HepG2 (cell line): ENCODE measurements around the gene EZH1. TPM values are rescaled to one million over a fixed set of nuclear protein-coding genes. Genes with fewer than 3 reads are reported as not detected.
A peak's percentile ranks its signal among the peaks of the same experiment; 100 is the strongest.

ENCODE experiments used
- BCL6 ChIP-seq: IDR thresholded peaks from 2 replicates; pipeline ENCODE4 v1.6.1; 2016; ENCODE audit warnings: missing genetic modification reagents, missing compliant biosample characterization
- E2F5 ChIP-seq: sonication (generic); formaldehyde crosslinking; conservative IDR thresholded peaks from 2 replicates; pipeline ENCODE4 v1.4.0; 2020; ENCODE audit warnings: missing genetic modification reagents
- GATAD2A ChIP-seq: IDR thresholded peaks from 2 replicates; pipeline ENCODE4 v1.6.1; 2016
- HDAC6 ChIP-seq: fragments of 200-600 bp; sonication (generic); IDR thresholded peaks from 2 replicates; pipeline ENCODE4 v1.7.0; 2017; ENCODE audit warnings: mild to moderate bottlenecking, antibody characterized with exemption, low read length, low read depth
- HMGA1 ChIP-seq: sonication (generic); formaldehyde crosslinking; conservative IDR thresholded peaks from 2 replicates; pipeline ENCODE4 v1.4.0; 2020; ENCODE audit warnings: missing genetic modification reagents
- HNF4G ChIP-seq, 2 experiments: sonication (generic) in 1 of 2; formaldehyde crosslinking in 1 of 2; IDR thresholded peaks; 2 replicates each; pipeline versions ENCODE4 v1.4.0 to v1.6.1; 2011 to 2020; ENCODE audit warnings: borderline replicate concordance in 2 of 2, low read depth in 2 of 2, mild to moderate bottlenecking in 2 of 2, low read length in 1 of 2, missing genetic modification reagents in 1 of 2, moderate library complexity in 1 of 2
- IRF1 ChIP-seq: sonication (generic); formaldehyde crosslinking; IDR thresholded peaks from 2 replicates; pipeline ENCODE4 v1.4.0; 2020; ENCODE audit warnings: low read depth, mild to moderate bottlenecking, missing genetic modification reagents
- MIER3 ChIP-seq: IDR thresholded peaks from 2 replicates; pipeline ENCODE4 v1.6.1; 2016; ENCODE audit warnings: missing compliant biosample characterization, borderline replicate concordance
- MTF2 ChIP-seq: sonication (generic); formaldehyde crosslinking; IDR thresholded peaks from 2 replicates; pipeline ENCODE4 v1.5.0; 2020; ENCODE audit warnings: missing genetic modification reagents, borderline replicate concordance
- PTBP1 ChIP-seq: fragments of 200-400 bp; formaldehyde crosslinking; IDR thresholded peaks from 2 replicates; pipeline ENCODE4 v1.6.1; 2018; ENCODE audit warnings: low read length, low read depth; ENCODE audit not compliant: poor library complexity, severe bottlenecking
- SATB2 ChIP-seq: sonication (generic); formaldehyde crosslinking; IDR thresholded peaks from 2 replicates; pipeline ENCODE4 v1.5.0; 2020; ENCODE audit warnings: missing genetic modification reagents
- SOX5 ChIP-seq: IDR thresholded peaks from 2 replicates; pipeline ENCODE4 v1.6.1; 2016; ENCODE audit warnings: borderline replicate concordance
- UBTF ChIP-seq: sonication (generic); formaldehyde crosslinking; IDR thresholded peaks from 2 replicates; pipeline ENCODE4 v1.4.0; 2020; ENCODE audit warnings: mild to moderate bottlenecking, missing genetic modification reagents
- ZBTB43 ChIP-seq: sonication (generic); formaldehyde crosslinking; conservative IDR thresholded peaks from 2 replicates; pipeline ENCODE4 v1.4.0; 2020; ENCODE audit warnings: missing genetic modification reagents
- ZGPAT ChIP-seq: IDR thresholded peaks from 2 replicates; pipeline ENCODE4 v1.6.1; 2016; ENCODE audit warnings: mild to moderate bottlenecking
- ZHX1 ChIP-seq: sonication (generic); formaldehyde crosslinking; IDR thresholded peaks from 2 replicates; pipeline ENCODE4 v1.8.1; 2022; ENCODE audit warnings: low read depth, mild to moderate bottlenecking, missing genetic modification reagents
- ZNF17 ChIP-seq: sonication (generic); formaldehyde crosslinking; IDR thresholded peaks from 2 replicates; pipeline ENCODE4 v1.5.0; 2020; ENCODE audit warnings: mild to moderate bottlenecking, missing genetic modification reagents
- ZNF430 ChIP-seq: sonication (generic); formaldehyde crosslinking; IDR thresholded peaks from 2 replicates; pipeline ENCODE4 v1.9.0; 2021; ENCODE audit warnings: mild to moderate bottlenecking, missing genetic modification reagents
- ZNF562 ChIP-seq: sonication (generic); formaldehyde crosslinking; IDR thresholded peaks from 2 replicates; pipeline ENCODE4 v1.8.0; 2022; ENCODE audit warnings: missing genetic modification reagents, borderline replicate concordance
- ZNF747 ChIP-seq: sonication (generic); formaldehyde crosslinking; IDR thresholded peaks from 2 replicates; pipeline ENCODE4 v1.8.1; 2023; ENCODE audit warnings: missing genetic modification reagents, mild to moderate bottlenecking, borderline replicate concordance
- polyA plus RNA-seq, 8 experiments: library from polyadenylated mRNA; depleted of rRNA in 3 of 8; stranded (reverse) in 7 of 8; unstranded in 1 of 8; fragments of >200 nt; fragmentation: Illumina TruSeq in 4 of 8; extraction: Trizol in 4 of 8; gene quantifications; 2 replicates each; pipeline versions ENCODE4 v1.2.1 to v1.2.3, GENCODE V29; 2011 to 2016; ENCODE audit warnings: low read depth in 4 of 8, missing spikeins in 1 of 8, mixed read lengths in 1 of 8; ENCODE audit not compliant: insufficient read depth in 1 of 8
- total RNA-seq, 5 experiments: library from RNA; depleted of rRNA; stranded (reverse); fragments of >200 nt; fragmentation: Illumina TruSeq; extraction: Trizol; gene quantifications; 2 replicates each; pipeline ENCODE4 v1.2.3, GENCODE V29; 2016; ENCODE audit warnings: low read depth in 1 of 5

The EZH1 gene
- total and polyA plus RNA-seq, 2 of the 13 experiments (the other 11 are each of a cell fraction or from before 2014, with no cell fraction given) = 11.6 to 24.0 TPM

GRCh38 chr17:42744283-42744805 lies 496 bp downstream of the EZH1 start (continued):
- TF ChIP-seq UBTF (peak; percentile 22; the same call in 1 of the 2 replicates), ZNF17 (CRISPR knock-in tag) (no peak), ZNF562 (CRISPR knock-in tag) (no peak), PTBP1 (no peak), SOX5 (no peak; the same call in 1 of the 2 replicates), E2F5 (CRISPR knock-in tag) (no peak), SATB2 (CRISPR knock-in tag) (no peak), IRF1 (CRISPR knock-in tag) (peak; percentile 34; the same call in 1 of the 2 replicates), HMGA1 (no peak), HDAC6 (no peak), ZNF430 (CRISPR knock-in tag) (no peak), ZNF747 (CRISPR knock-in tag) (no peak), HNF4G (IDR thresholded peaks at IDR 0.05; ENCODE audit: borderline replicate concordance, low read depth, low read length) (peak; percentile 53; the same call in 1 of the 2 replicates), HNF4G (CRISPR knock-in tag; IDR thresholded peaks at IDR 0.05; ENCODE audit: borderline replicate concordance, low read depth) (no peak; the same call in 1 of the 2 replicates), GATAD2A (peak; percentile 44; the same call in 1 of the 2 replicates), ZHX1 (peak; percentile 69), ZGPAT (no peak; the same call in 1 of the 2 replicates), MTF2 (CRISPR knock-in tag) (peak; percentile 93; the same call in 1 of the 2 replicates), ZBTB43 (CRISPR knock-in tag) (peak; percentile 36; the same call in 1 of the 2 replicates), MIER3 (CRISPR knock-in tag) (no peak), BCL6 (CRISPR knock-in tag) (peak; percentile 28; the same call in 1 of the 2 replicates)
